GM18951 (cell line): ENCODE measurements around the gene ZDHHC11.
"Not testable (repeated sequence)": the region's sequence is repeated elsewhere in the genome, so short reads cannot be mapped to it uniquely, and the experiment has no call there.

Source experiments
- POLR2A ChIP-seq: IDR thresholded peaks from 4 replicates; pipeline ENCODE4 v1.6.1; 2011; ENCODE audit warnings: mild to moderate bottlenecking; ENCODE audit not compliant: insufficient read length, insufficient read depth; ENCODE audit errors: extremely low read depth
- in situ Hi-C: fragments of 300-500 bp; cut with MboI; formaldehyde crosslinking; loops from one replicate; pipeline ENCODE4 v1.12.0; 2022; ENCODE audit warnings: low sequenced_read_pairs, mixed read lengths, inconsistent platforms; ENCODE audit not compliant: unreplicated experiment

The ZDHHC11 gene

GRCh38 chr5:828194-828593 is 22.6 kb downstream of the ZDHHC11 start:
- in situ Hi-C loops, result not testable (repeated sequence)

DNA sequence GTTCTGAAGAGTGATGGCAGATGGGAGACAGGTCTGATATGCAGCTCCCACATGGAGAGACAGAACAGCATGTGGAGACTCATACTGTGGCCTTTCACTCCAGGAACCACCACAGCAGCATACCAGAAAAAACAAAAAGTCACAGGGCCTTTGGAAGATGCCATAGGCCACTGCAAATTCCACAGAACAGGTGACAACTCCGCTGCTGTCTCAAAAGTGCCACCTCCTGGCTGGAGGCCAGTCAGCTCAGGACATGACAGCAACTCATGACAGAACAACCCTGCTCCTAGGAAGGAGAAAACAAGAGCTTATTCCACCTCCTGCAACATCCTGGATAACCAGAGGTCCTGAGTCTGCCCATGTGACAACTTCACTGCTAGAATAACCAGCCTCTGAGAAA is 25.2 kb downstream of the ZDHHC11 start:
- in situ Hi-C loops, result not testable (repeated sequence)

- TF ChIP-seq POLR2A, result no peak
- in situ Hi-C loops, result no loop called here
These were observed 29.3 kb downstream of the ZDHHC11 start for GRCh38 chr5:821504-821903.

GRCh38 chr5:820245-820644 is 30.5 kb downstream of the ZDHHC11 start:
- in situ Hi-C loops, result no loop called here

GRCh38 chr5:819078-819477 is 31.7 kb downstream of the ZDHHC11 start:
- in situ Hi-C loops, result no loop called here
- no peak for TF ChIP-seq POLR2A

More at GRCh38 chr5:820245-820644, 30.5 kb downstream of the ZDHHC11 start:
- TF ChIP-seq POLR2A, result no peak

DNA sequence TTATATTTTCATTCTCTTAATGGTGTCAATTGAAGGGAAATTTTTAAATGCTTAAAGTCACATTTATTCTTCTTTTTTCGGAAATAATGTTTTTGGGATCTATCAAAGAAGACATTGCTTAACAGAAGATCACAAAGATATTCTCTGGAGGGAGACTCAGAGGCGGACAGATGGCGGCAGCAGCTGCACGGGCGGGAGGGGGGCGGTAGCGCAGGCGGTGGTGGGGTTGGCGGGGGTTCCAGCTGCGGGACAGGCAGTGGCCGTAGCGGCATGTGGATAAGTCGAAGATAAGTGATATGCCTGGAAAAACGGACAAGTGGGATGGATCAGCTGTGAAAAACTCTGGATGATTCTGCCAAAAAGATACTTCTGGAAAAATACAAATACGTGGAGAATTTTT is 34.6 kb downstream of the ZDHHC11 start:
- no peak for TF ChIP-seq POLR2A
- in situ Hi-C loops, result no loop called here

DNA sequence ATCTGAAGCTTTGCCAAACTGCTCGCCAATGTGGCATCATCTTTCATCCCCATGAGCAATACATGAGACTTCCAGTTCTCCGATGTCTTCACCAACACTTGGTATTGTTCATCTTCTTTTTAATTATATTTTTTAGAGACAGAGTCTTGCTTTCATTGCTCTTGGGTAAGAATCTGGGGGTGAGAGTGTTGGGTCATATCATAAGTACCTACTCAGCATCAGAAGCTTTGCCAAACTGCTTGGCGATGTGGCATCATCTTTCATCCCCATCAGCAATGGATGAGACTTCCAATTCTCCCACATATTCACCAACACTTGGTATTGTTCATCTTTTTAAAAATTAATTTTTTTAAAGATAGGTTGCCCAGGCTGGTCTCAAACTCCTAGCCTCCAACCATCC is 35.3 kb downstream of the ZDHHC11 start:
- in situ Hi-C loops, result no loop called here
- no peak for TF ChIP-seq POLR2A

GRCh38 chr5:813575-813974 is 37.2 kb downstream of the ZDHHC11 start:
- in situ Hi-C loops, result not testable (repeated sequence)

DNA sequence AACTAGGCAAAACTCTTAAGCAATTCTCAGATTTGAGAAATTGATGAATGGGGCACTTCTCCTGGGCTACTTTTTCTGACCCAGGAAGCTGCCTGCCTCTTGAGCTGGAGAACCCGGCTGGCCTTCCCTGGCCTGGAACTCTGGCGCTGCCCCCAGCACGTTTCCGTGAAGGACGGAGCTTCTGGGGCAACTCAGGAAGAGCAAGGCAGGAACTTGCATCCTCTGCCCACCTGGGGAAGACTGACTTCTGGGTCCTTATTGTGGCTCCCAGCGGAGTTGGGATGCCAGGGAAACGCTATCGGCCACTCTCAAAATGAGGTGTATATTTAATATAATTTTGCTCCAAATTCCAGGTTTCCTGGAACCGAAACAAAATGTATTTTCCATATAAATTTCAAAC is 39.4 kb downstream of the ZDHHC11 start:
- in situ Hi-C loops, result not testable (repeated sequence)

GRCh38 chr5:807719-808514 is 42.9 kb downstream of the ZDHHC11 start:
- in situ Hi-C loops, result not testable (repeated sequence)

- TF ChIP-seq POLR2A, result no peak
- in situ Hi-C loops, result loop anchor here (5.0 kb wide), 1 partner anchor 84 kb away; no protein-coding TSS in a partner anchor
These were observed 49.3 kb downstream of the ZDHHC11 start for GRCh38 chr5:801472-801871.

DNA sequence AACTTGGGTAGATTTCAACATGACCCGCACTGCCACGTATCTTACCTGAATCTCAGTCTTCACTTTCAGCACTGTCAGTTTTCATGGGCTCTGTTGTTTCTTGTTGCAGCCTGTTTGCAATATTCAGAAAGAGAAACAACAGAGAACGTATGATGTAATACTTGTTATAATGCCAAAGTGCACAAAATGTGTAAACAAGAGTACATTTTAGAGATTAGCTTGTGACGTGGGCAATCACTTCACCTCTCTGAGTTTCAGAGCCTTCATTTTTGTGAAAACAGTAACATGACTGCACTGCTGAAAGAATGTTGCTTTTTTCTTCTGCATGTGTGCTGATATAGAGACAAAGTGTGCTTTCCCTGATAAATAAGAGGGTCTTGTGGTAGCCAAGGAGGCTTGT is 49.7 kb downstream of the ZDHHC11 start:
- in situ Hi-C loops, result loop anchor here (5.0 kb wide), 1 partner anchor 84 kb away; no protein-coding TSS in a partner anchor

DNA sequence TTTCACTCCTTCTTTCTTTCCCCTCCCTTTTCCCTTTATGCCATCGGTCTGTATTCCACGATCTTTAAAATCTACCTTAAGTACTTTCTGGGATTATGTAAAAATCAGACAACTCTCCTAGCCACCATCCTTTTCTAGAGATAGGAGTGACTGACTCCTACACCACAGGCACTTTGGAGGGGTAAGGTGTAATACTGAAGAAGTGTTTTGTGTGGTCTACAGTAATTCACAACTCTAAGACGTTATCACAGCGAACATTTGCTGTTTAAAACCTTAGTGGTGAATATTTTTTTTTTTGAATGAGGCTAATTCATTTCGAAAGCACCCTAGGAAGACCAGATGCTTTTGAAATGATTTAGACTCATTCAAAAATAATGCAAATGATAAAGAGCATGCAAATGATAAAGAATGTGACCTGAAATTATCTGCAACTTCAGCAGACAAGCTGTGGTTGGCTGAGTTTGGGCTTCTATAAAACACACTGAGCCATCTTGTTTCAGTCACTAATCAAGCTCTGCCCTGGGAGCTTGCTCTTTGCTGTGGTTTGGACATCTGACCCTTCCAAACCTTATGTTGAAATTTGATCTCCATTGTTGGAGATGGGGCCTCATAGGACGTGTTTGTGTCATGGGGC is 52.2 kb downstream of the ZDHHC11 start:
- in situ Hi-C loops, result not testable (repeated sequence)

GRCh38 chr5:797986-798385 is 52.8 kb downstream of the ZDHHC11 start:
- in situ Hi-C loops, result not testable (repeated sequence)

DNA sequence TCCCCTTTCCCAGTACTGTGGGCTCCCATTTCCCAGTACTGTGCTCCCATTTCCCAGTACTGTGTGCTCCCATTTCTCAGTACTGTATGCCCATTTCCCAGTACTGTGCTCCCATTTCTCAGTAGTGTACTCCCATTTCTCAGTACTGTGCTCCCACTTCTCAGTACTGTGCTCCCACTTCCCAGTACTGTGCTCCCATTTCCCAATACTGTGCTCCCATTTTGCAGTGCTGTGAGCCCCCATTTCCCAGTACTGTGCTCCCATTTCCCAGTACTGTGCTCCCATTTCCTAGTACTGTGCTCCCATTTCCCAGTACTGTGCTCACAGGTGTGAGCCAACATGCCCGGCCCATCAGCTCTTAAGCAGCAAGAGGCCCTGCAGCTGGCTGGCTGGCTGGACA is 54.9 kb downstream of the ZDHHC11 start:
- in situ Hi-C loops, result not testable (repeated sequence)

DNA sequence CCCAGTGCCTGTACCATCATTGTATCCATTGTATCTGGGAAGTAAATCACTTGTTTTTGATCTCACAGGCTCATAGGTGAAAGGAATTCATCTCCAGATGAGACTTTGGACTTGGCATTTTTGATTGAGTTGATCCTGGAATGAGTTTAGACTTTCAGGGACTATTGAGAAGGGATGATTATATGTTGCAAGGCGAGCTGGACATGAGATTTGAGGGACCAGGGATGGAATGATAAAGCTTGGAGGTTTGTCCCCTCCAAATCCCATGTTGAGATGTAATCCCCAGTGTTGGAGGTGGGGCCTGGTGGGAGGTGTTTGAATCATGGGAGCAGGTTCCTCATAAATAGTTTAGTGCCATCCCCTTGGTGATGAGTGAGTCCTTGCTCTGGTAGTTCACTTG is 55.8 kb downstream of the ZDHHC11 start:
- in situ Hi-C loops, result not testable (repeated sequence)

DNA sequence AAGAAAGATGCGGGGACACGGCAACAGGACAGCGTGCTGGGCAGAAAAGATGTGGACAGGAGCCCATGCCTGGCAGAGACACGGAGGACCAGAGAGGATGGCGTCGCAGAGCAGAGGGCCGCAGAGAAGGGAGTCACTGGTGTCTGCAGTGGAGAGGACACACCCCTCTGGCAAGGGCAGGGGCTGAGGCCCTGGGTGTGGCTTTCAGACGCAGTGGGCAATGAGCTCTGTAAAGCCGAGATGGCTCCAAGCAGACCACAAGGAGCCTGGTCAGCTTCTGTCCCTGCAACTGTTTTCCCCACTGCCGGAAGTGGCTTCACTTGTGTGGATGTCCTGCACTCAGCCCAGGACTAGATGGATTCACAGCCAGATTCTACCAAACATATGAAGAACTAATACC is 62.1 kb downstream of the ZDHHC11 start:
- in situ Hi-C loops, result not testable (repeated sequence)

DNA sequence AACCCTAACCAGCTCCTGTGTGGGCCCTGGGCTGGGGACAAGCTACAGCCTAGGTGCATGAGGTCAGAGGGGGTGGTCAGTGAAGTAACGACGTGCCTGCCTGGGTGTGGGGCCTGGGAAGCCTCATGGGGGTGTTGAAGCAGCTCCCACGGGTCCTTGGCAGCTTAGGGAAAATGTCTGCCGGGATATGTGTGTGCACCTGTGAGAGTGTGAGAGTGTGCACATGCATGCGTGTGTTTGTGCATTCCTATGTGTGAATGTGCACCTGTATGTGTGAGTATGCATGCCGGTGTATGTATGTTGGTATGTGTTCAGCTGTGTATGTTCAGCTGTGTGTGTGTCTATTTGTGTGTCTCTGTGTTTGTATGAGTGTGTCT is 62.9 kb downstream of the ZDHHC11 start:
- in situ Hi-C loops, result not testable (repeated sequence)

DNA sequence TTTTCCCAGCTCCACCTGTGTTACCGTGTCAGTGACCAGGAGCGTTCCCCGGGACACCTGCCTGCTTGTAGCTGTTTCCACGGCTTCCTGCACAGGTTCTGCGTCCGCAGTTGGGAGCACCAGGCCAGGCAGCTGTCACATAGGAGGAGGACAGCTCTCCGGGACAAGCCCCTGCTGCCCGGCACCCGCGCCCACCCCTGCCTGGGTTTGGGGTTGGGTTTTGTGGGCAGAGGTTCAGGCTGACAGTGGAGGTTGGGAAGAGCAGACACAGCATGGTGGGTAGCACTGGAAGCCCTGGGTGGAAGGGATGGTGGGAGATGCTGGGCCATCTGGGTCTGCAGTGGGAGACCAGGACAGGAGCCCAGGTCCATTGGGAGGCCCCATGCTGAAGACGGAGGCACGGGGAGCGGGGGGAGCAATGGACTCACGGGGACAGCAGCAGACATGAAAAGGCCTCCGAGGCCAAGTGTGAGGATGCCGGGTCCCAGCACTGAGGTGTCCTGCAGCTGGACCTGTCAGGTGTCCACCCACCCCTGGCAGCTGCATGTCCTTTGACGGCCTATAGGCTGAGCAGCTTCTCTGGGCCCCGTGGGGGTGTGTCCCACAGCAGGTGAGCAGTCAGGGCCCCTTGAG is 63.4 kb downstream of the ZDHHC11 start:
- in situ Hi-C loops, result not testable (repeated sequence)

DNA sequence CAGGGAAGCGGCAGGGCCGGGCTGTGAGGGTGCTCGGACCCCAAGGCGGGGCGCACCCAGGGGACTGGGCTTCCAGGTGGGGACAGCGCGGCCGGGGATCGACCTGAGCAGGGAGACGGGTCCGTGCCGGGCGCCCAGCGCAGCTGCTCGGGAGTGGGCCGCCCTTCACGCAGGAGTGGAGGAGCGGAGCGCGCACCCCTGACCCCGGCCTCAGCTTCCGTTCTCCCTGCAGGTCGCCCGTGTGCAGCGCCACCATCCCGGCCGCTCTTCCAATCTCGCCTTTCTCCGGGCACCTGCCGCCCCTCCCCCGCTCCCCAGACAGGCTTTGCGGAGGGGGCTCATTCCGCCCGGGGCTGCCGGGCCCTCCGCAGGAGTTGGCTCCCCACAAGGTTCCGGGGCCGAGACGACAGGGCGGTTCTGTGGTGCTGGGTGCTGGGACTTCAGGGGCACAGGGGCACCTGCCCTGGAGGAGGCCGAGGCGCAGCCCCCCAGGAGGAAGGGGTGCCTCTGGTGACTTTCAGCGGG is 65.5 kb downstream of the ZDHHC11 start:
- in situ Hi-C loops, result not testable (repeated sequence)
